Activated T-helper 1 cell treated with anti-CD3 and anti-CD28 coated beads, Interleukin-12 subunit alpha, Interleukin-12 subunit beta, Interleukin-2, Interleukin-4 antibody, amounts not matched to agents 30 ng/mL and 10 ng/mL and 1 ng/mL, durations not matched to agents 14 hours and 24 hours and 36 hours (primary cell): ENCODE results near the gene HEATR3. TPM values are rescaled to one million over a fixed set of nuclear protein-coding genes. Genes with fewer than 3 reads are reported as not detected.

ENCODE experiments used
- DNase-seq: peaks from one replicate; pipeline ENCODE4 v3.0.0; 2021; ENCODE audit warnings: low spot score
- H3K27ac Mint-ChIP-seq: one replicate; pipeline ENCODE4 v1.8.0; 2021; ENCODE audit warnings: mild to moderate bottlenecking, mixed read lengths
- H3K27me3 Mint-ChIP-seq: one replicate; pipeline ENCODE4 v1.8.0; 2022; ENCODE audit warnings: mild to moderate bottlenecking, moderate library complexity, mixed read lengths; ENCODE audit not compliant: insufficient read depth
- H3K36me3 Mint-ChIP-seq: one replicate; pipeline ENCODE4 v1.8.0; 2021; ENCODE audit warnings: low read depth, mixed read lengths
- H3K4me1 Mint-ChIP-seq: one replicate; pipeline ENCODE4 v1.8.0; 2021; ENCODE audit warnings: low read depth, mixed read lengths
- H3K4me3 Mint-ChIP-seq: one replicate; pipeline ENCODE4 v1.8.0; 2021; ENCODE audit warnings: mild to moderate bottlenecking, moderate library complexity, mixed read lengths
- H3K9me3 Mint-ChIP-seq: one replicate; pipeline ENCODE4 v1.8.0; 2021; ENCODE audit warnings: mixed read lengths
- intact Hi-C: fragments of 100-400 bp; cut with micrococcal nuclease; formaldehyde crosslinking; loops from one replicate; pipeline ENCODE4 v1.15.1; 2024
- total RNA-seq: library from RNA; stranded (reverse); gene quantifications from 2 replicates; pipeline ENCODE4 v1.2.3, GENCODE V29; 2022

Gene HEATR3
- total RNA-seq, 1 donor from 2014 or later: 29.1 TPM

GRCh38 chr16:50065241-50065623, 538 bp upstream of the HEATR3 start:
- peaks cover 36% of the 10 kb centered on the region for H3K4me1 Mint-ChIP-seq
- no peaks in the 10 kb centered on the region for H3K27me3 Mint-ChIP-seq
- H3K4me3 Mint-ChIP-seq: peak overlapping the region; percentile 85
- H3K9me3 Mint-ChIP-seq: no peaks in the 10 kb centered on the region
- peak overlapping the region; percentile 90 for H3K27ac Mint-ChIP-seq
- DNase-seq: no peak
- intact Hi-C loops: loop anchor here (1.0 to 10.0 kb wide), 7 partner anchors 40 to 1700 kb away; partner anchors contain the start of genes ADCY7, BRD7, CNEP1R1 and CYLD
- peaks cover 10% of the 10 kb centered on the region for H3K36me3 Mint-ChIP-seq

- Mint-ChIP-seq H3K27ac (peak overlapping the region; percentile 83), H3K27me3 (no peaks in the 10 kb centered on the region), H3K4me3 (peak overlapping the region; percentile 84), H3K4me1 (peaks cover 43% of the 10 kb centered on the region), H3K36me3 (peaks cover 17% of the 10 kb centered on the region), H3K9me3 (no peaks in the 10 kb centered on the region)
- intact Hi-C loops: loop anchor here (1.0 to 10.0 kb wide), 4 partner anchors 144 to 1702 kb away; partner anchors contain the start of genes ADCY7 and CYLD
- DNase-seq: no peak
Observed at GRCh38 chr16:50066482-50067289, 916 bp downstream of the HEATR3 start.

- H3K36me3 Mint-ChIP-seq: peaks cover 20% of the 10 kb centered on the region
- peaks cover 46% of the 10 kb centered on the region for H3K4me1 Mint-ChIP-seq
- intact Hi-C loops: loop anchor here (5.0 to 10.0 kb wide), 3 partner anchors 200 to 1703 kb away; partner anchors contain the start of genes ADCY7 and CYLD
- peak overlapping the region; percentile 49 for H3K27ac Mint-ChIP-seq
- no peaks in the 10 kb centered on the region for H3K9me3 Mint-ChIP-seq
- peak; percentile 23 for DNase-seq
- H3K27me3 Mint-ChIP-seq: no peaks in the 10 kb centered on the region
- H3K4me3 Mint-ChIP-seq: peak overlapping the region; percentile 84
Observed at GRCh38 chr16:50067290-50067853, 1.6 kb downstream of the HEATR3 start.

GRCh38 chr16:50068550-50068949, 2.8 kb downstream of the HEATR3 start:
- Mint-ChIP-seq H3K4me1 (peaks cover 52% of the 10 kb centered on the region), H3K27ac (peak overlapping the region; percentile 25)
- intact Hi-C loops: loop anchor here (5.0 to 10.0 kb wide), 3 partner anchors 199 to 1704 kb away; partner anchors contain the start of genes ADCY7 and CYLD

GRCh38 chr16:50069060-50069459, 3.3 kb downstream of the HEATR3 start:
- H3K27ac Mint-ChIP-seq: no peak overlapping the region
- no peak overlapping the region for H3K4me3 Mint-ChIP-seq
- intact Hi-C loops: loop anchor here (5.0 to 10.0 kb wide), 3 partner anchors 198 to 1704 kb away; partner anchors contain the start of genes ADCY7 and CYLD
- no peaks in the 10 kb centered on the region for H3K27me3 Mint-ChIP-seq
- H3K9me3 Mint-ChIP-seq: no peaks in the 10 kb centered on the region
- H3K4me1 Mint-ChIP-seq: peaks cover 52% of the 10 kb centered on the region
- peaks cover 24% of the 10 kb centered on the region for H3K36me3 Mint-ChIP-seq
- DNase-seq: no peak

More at GRCh38 chr16:50068550-50068949, 2.8 kb downstream of the HEATR3 start:
- H3K4me3 Mint-ChIP-seq: peak overlapping the region; percentile 21
- no peaks in the 10 kb centered on the region for H3K27me3 Mint-ChIP-seq
- no peaks in the 10 kb centered on the region for H3K9me3 Mint-ChIP-seq
- H3K36me3 Mint-ChIP-seq: peaks cover 24% of the 10 kb centered on the region
- no peak for DNase-seq

- H3K9me3 Mint-ChIP-seq: no peaks in the 10 kb centered on the region
- intact Hi-C loops: no loop called here
- peaks cover 30% of the 10 kb centered on the region for H3K36me3 Mint-ChIP-seq
- peak overlapping the region; percentile 8 for H3K27ac Mint-ChIP-seq
- peaks cover 45% of the 10 kb centered on the region for H3K4me1 Mint-ChIP-seq
- H3K4me3 Mint-ChIP-seq: no peak overlapping the region
- H3K27me3 Mint-ChIP-seq: no peaks in the 10 kb centered on the region
- no peak for DNase-seq
Observed at GRCh38 chr16:50071075-50071671, 5.4 kb downstream of the HEATR3 start.

- intact Hi-C loops: no loop called here
- Mint-ChIP-seq H3K36me3 (peaks cover 32% of the 10 kb centered on the region), H3K9me3 (no peaks in the 10 kb centered on the region), H3K27me3 (no peaks in the 10 kb centered on the region), H3K27ac (no peak overlapping the region), H3K4me1 (peaks cover 32% of the 10 kb centered on the region), H3K4me3 (no peak overlapping the region)
- DNase-seq: no peak
Observed at GRCh38 chr16:50072730-50073129, 7.0 kb downstream of the HEATR3 start.

GRCh38 chr16:50079397-50080140, 13.8 kb downstream of the HEATR3 start:
- peak overlapping the region; percentile 9 for H3K27ac Mint-ChIP-seq
- H3K27me3 Mint-ChIP-seq: no peaks in the 10 kb centered on the region
- H3K4me1 Mint-ChIP-seq: peaks cover 18% of the 10 kb centered on the region
- H3K9me3 Mint-ChIP-seq: no peaks in the 10 kb centered on the region
- no peak overlapping the region for H3K4me3 Mint-ChIP-seq
- H3K36me3 Mint-ChIP-seq: peaks cover 43% of the 10 kb centered on the region
- intact Hi-C loops: no loop called here
- DNase-seq: no peak

GRCh38 chr16:50081428-50082018, 15.8 kb downstream of the HEATR3 start:
- Mint-ChIP-seq H3K4me1 (peaks cover 18% of the 10 kb centered on the region), H3K27me3 (no peaks in the 10 kb centered on the region), H3K36me3 (peaks cover 52% of the 10 kb centered on the region), H3K4me3 (no peak overlapping the region), H3K9me3 (no peaks in the 10 kb centered on the region), H3K27ac (no peak overlapping the region)
- DNase-seq: no peak
- intact Hi-C loops: no loop called here

GRCh38 chr16:50083996-50084395, 18.2 kb downstream of the HEATR3 start:
- intact Hi-C loops: no loop called here
- H3K4me1 Mint-ChIP-seq: peaks cover 18% of the 10 kb centered on the region
- H3K9me3 Mint-ChIP-seq: no peaks in the 10 kb centered on the region
- no peak overlapping the region for H3K27ac Mint-ChIP-seq
- peaks cover 57% of the 10 kb centered on the region for H3K36me3 Mint-ChIP-seq
- no peaks in the 10 kb centered on the region for H3K27me3 Mint-ChIP-seq
- no peak for DNase-seq
- H3K4me3 Mint-ChIP-seq: no peak overlapping the region

- DNase-seq: no peak
- H3K27ac Mint-ChIP-seq: no peak overlapping the region
- peaks cover 7% of the 10 kb centered on the region for H3K4me1 Mint-ChIP-seq
- no peaks in the 10 kb centered on the region for H3K27me3 Mint-ChIP-seq
- intact Hi-C loops: no loop called here
- H3K4me3 Mint-ChIP-seq: no peak overlapping the region
- no peaks in the 10 kb centered on the region for H3K9me3 Mint-ChIP-seq
- peaks cover 51% of the 10 kb centered on the region for H3K36me3 Mint-ChIP-seq
Observed at GRCh38 chr16:50086176-50086575, 20.4 kb downstream of the HEATR3 start.

- Mint-ChIP-seq H3K4me3 (no peak overlapping the region), H3K27ac (no peak overlapping the region), H3K27me3 (no peaks in the 10 kb centered on the region), H3K36me3 (peaks cover 44% of the 10 kb centered on the region), H3K4me1 (peaks cover 8% of the 10 kb centered on the region), H3K9me3 (no peaks in the 10 kb centered on the region)
- DNase-seq: no peak
- intact Hi-C loops: no loop called here
Observed at GRCh38 chr16:50088302-50088701, 22.5 kb downstream of the HEATR3 start.
